GM21528 (cell line): ENCODE data around the gene H1-8.
"Not testable (repeated sequence)": the region's sequence is repeated elsewhere in the genome, so short reads cannot be mapped to it uniquely, and the experiment has no call there.

Source experiments
- ATAC-seq: cut with Tn5 transposase; IDR thresholded peaks from one replicate; pipeline ENCODE4 v1.9.1; 2021; ENCODE audit warnings: mild to moderate bottlenecking, moderate library complexity; ENCODE audit not compliant: unreplicated experiment, low FRiP score

H1-8 gene, protein sequence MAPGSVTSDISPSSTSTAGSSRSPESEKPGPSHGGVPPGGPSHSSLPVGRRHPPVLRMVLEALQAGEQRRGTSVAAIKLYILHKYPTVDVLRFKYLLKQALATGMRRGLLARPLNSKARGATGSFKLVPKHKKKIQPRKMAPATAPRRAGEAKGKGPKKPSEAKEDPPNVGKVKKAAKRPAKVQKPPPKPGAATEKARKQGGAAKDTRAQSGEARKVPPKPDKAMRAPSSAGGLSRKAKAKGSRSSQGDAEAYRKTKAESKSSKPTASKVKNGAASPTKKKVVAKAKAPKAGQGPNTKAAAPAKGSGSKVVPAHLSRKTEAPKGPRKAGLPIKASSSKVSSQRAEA

DNA sequence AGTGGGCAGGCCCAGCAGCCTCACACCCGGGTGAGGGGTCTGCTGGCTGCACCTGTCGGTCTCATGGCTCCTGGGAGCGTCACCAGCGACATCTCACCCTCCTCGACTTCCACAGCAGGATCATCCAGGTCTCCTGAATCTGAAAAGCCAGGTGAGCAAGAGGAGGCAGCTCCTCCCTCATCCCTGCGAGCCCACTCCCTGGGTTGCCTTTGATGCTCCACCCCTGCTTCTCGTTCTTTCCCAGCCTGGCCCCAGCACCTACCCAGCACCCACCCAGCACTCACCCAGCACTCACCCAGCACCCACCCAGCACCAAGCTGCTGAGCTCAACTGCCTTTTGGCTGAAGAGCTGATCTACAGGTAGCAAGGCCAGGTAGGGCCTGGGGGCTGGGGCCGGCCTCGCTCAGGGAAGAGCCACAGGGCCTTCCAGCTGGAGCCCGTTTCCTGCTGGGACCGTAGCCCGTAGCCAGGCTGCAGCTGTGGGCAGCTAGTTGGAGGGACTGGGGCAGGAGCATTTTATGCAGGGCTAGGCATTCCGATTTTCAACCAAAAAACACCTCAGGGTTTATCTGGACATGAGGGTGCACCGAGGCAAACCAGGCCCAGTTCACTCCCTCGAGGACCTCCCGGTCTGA is at the start of gene H1-8:
Gene H1-8 (plus strand): TSS at position 20 of the 635 bp plus-strand sequence. CDS start 44 bp downstream, at position 64.
- ATAC-seq: no peak

DNA sequence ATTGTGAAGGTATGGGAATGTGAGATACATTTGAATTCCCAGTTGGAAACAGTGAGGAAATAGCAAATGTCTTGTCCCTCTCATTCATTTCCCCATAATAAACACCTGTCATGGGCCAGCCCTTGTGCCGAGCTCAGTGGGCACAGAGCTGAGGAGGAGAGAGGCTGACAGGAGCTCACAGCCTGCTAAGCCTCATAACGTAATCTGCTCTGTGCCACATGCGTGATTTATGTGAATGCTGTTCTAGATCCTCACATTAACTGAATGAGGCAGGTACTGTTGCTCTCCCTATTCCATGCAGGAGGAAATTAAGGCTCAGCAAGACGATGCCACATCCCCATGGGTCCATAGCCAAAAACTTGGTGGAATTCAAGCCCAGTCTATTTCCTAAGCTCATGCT is 49.8 kb upstream of the H1-8 start:
- no peak for ATAC-seq

DNA sequence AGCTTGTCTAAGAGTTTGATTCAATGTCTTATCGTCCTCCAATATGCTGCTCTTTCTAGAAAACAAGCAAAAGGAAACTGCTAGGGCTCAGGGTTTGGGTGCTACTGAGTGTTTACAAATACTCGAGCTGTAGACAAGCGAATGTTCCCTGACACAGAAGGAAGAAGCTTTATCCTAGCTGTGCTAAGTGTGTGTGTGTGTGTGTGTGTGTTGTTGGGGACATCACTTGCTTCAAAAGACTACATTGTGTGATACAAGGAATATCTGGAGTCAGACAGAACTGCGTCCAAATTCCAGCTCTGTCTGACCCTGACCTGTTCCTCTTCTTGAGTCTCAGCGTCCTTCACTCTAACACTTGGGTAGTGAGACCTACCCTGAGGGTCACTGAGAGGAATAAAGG is 48.5 kb upstream of the H1-8 start:
- ATAC-seq: not testable (repeated sequence)

DNA sequence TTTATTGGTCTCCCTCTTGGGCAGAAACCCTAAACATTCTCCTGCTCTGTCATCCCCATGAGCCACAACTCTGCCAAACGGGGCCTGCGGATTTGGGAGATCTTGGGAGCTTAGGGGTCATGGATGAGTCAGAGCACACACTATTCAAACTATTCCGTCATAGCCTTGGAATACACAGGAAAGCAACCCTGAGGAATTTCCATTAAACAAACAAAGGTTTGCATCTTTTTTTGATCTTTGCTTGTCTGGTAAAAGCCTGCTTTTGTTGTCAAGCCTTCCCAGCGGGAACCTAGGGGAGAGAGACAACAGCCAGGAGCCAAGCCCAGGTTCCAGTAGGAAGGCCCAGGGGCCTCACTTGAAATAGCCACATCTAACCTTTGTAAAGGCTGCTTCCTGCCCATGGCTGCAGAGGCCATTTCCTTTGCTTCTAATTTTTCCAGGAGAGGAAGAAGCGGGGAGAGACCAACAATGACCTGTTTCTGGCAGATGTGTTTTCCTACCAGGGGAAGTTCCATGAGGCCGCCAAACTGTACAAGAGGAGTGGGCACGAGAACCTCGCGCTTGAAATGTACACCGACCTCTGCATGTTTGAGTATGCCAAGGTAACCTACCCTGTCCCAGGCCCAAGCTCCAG is 47.9 kb upstream of the H1-8 start:
- ATAC-seq: not testable (repeated sequence)

DNA sequence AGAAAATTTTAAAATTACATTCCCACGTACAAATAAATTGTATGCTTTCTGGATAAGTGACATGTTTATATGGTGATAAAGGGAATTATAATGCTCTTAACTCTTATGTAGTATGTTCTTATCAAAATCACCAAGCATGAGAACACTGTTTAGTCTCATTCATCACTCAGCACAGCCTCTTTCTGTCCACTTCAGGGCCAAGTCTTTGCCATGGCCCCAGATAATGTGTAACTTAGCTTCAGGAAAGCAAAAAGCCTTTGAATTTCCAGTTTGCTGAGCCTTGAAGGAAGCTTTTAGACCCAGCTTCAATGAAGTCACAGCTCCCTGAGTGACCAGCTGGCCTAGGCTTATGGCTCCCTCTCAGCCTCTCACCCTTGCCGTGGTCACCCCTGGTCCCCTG is 45.1 kb upstream of the H1-8 start:
- ATAC-seq: not testable (repeated sequence)

DNA sequence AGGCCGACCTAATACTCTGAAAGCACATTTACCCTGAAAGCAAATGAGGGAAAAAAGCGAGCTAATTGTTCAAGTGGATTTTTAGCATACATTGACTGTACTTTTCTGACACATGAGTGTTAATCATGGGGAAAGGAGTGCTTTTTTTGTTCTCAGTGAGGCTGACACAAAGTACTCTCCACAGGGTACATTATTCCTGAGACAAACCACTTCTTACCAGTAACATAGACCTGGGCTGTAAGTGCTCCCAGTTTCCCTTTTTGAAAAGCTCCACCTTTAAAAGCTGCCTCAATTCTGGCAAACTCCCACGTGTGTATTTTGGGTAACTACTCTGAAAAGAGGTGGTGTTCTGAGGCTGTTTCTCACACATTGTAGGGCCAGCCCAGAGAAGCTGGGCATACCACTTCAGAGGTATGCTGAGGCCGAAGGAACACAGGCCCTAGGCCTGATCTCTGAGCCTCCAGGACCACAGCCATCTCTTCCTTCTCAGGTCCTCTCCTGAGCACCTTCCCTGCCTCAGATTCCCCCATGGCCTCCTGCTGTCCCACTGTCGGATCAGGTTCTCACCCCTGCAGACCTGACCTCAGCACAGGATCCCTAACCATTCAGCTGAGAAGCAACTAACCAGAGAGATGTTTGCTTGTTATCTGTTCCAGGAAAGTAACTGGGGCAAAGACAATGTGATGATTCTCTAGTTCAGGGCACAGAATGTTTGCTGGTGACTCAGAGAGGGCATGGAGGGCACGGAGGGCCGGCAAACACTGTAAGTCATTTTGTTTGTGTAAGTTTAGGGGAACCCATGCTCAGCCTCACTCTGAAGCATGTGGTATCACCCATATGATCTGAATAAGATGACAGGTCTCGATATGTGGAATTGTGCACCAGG is 44.1 kb upstream of the H1-8 start:
- ATAC-seq: not testable (repeated sequence)

DNA sequence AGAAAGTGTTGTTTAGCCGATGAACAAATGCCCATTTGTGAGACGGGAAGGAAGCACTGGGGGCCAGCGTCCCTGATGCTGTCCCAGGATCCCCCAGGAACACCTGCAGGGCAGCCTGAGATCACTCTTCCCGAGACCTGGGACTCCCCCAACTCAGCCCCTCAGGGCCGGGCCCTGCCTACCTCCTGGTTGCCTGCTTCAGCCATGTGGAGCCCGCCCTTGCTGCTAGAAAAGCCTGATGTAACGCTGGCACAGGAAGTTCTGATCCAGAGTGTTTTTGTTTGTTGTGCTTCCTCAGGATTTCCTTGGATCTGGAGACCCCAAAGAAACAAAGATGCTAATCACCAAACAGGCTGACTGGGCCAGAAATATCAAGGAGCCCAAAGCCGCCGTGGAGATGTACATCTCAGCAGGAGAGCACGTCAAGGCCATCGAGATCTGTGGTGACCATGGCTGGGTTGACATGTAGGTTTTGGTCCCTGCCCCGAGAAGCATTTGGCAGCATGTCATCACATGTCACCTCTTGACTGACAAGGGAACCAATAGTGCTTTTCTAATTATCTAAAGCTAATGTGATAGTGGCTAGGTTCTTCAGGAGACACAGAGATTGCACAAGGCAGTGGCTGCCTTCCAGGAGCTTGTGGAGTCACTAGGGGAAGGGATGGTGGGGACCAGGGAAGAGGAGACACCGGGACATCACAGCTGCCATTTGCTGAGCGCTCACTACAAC is 43.2 kb upstream of the H1-8 start:
- ATAC-seq: not testable (repeated sequence)

DNA sequence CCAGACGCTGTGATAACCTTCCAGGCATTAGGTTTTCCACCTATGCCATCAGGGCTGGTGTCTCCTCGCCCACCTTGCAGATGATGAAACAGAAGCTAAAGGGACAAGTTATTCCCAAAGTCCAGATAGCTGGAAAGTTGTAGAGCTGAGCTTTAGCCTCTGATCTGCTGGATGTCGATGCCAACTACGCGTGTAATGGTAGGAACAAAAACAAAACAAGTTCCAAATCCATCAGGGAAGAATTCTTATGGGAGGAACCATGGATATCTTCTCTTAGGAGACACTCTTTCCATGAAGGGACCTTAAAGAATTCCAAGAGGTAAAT is 42.7 kb upstream of the H1-8 start:
- no peak for ATAC-seq

DNA sequence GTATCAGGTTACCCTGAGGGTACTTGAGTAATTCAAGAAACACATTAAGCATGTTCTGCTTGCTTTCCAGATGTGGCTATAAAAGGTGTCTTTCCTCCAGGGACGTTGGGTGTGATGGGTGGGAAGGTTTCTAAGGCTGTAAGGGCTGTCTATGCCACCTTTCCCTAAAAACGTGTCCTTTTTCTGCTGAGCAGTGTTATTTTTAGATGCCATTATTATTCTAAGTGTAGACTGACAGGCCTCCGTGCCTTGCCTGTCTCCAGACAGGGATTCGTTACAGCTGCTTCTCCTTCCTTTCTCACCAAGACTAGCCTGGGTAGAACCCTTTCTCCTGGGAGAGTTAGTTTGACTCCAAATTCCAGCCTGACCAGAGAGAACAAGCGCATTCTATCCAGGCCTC is 41.3 kb upstream of the H1-8 start:
- no peak for ATAC-seq

DNA sequence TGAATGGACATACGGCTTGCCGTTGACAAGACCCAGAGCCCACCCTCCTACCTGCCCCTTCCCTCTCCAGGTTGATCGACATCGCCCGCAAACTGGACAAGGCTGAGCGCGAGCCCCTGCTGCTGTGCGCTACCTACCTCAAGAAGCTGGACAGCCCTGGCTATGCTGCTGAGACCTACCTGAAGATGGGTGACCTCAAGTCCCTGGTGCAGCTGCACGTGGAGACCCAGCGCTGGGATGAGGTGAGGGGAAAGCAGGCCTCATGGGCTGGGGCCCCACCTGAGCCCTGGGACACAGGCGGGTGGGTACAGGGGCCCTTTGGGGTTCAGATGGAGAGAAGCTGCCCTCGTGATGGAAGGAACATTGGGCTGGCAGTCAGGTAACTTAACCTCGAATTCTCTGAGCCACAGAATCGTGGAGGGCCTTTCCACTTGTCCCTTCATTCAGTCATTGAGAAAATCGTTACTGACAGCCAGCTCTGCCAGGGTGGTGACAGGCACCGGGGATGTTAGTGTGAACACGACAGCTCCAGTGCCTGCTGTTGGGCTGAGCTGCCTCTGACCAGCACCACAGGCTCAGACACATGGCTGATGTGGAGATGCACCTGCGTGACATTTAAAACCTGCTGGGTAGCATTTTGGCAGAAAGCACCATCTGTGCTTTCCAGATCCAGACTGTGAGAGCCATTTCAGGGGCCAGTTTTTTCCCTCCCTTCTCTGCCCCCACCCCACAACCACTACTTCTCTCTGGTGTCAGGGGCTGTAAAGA is 40.1 kb upstream of the H1-8 start:
- ATAC-seq: no peak

DNA sequence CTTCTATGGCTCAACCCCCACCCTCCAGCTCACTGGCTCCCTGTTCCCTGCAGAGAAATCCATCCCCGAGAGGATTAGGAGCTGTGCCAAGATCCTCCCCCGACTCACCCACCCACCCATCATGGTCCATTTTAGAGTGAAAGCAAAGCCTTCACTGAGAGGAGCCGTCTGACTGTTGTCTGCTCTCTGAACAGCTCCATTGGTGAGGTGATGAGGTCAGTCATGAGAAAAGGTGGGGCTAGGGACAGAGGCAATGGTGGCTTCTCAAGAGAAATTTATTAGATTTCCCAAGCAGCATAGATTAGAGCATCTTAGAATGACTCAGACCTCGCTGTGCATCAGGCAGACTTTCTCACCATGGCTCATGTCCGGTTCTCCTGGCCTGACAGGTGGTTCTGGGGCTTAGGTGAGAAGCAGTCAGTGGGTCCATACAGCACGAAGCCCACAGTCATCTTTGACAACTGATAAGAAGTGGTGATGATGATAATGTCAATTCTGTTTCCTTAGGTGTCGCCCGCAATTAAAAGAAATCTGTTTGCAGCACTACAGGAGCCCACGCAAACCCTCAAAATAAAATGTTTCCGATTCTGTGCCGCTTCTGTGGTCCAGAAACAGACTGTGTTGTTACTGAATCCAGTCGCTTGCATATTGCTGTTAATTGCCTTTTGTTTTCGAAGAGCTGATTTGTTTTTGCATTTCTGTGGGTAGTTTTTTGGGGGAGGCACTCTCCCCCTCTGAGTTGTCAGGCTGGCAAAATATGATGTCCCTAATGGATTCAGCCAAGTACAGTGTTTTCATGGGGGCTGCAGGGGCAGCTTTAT is 39.3 kb upstream of the H1-8 start:
- no peak for ATAC-seq

DNA sequence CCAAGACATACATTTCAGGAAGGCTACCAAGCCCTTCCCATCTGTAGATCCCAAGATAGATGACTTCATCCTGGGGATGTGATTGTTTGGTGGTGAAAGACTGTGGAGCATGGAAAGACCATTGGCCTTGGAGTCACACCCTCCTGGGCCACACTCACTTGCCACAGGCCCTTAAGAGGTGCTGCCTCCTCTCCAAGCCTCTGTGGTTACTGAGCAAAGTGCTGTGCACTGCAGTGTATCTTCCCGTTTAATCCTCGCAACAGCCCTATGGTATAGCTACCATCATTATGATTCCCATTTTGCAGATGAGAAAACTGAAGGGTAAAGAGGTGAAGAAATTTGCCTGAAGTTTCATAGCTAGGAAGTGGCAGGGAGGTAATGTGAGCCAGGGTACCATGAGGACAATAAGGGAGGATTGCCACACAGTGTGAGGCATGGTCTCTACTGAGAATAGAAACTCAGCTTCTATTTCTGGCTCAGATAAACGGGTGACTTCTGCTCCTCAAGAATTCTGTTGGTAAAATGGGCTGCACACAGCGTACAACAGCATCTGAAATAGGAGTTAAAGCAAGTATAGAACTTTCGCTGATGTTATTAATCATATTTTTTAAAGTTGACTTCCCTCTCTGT is 38.4 kb upstream of the H1-8 start:
- no peak for ATAC-seq

DNA sequence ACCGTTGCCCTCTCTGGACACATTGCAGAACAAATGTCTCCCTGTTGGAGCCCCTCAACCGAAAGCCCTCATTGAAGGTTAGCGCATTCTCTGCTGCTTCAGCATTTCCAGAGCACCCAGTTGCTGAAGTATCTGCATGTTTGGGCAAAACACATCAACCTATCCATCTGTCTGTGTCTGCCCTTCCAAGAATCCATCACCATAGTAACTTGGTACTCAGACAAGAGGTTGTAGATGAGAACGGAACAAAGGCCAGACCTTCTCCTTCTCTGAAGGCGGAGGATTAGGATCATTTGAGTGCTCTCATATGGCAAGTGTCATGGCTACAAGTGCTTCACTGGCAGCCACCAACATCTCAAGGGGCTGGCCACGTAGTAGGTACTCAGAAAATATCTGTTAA is 37.6 kb upstream of the H1-8 start:
- no peak for ATAC-seq

DNA sequence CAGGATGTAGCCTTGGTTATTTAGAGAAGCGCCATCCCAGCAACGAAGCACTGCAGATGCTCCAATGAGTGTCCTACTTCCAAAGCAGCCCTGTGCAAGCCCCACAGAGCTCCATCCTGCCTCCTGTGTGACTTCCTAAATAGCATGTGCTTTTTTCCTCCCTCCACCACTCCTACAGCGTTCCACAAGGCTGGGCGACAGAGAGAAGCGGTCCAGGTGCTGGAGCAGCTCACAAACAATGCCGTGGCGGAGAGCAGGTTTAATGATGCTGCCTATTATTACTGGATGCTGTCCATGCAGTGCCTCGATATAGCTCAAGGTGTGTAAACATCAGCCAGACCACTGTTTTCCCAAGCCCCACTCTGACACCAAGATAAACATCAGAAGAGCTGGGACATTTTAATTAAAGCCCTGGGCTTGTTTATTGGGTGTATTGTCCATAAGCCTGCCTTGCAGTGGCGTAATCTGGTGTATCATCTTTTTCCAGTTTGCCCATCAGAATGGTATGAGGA is 36.7 kb upstream of the H1-8 start:
- no peak for ATAC-seq

DNA sequence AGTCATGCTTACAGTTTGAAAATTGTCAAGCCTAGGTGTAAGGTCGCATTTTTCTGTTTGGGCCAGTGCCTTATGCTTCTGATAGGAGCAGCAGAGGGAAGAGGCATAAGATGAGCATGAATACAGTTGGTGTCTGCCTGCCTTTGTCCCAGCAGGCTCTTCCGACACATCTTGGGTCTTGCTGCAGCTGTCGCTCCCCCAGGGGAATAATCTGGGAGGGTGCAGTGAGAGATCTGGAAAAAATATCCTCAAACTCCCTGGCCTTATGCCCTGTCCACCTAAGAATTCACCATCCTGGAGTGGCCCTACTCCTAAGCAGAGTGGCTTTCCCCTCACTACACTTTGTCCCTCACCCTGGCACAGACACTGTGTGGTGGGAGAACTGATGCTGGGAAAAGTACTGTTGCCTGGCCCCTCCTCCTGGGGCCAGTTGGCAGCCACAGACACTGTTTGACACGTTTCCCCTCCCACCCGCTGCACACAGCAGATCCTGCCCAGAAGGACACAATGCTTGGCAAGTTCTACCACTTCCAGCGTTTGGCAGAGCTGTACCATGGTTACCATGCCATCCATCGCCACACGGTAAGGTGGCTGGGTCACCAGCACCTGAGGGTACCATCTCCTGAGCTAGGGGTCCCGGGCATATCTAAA is 35.7 kb upstream of the H1-8 start:
- ATAC-seq: no peak

DNA sequence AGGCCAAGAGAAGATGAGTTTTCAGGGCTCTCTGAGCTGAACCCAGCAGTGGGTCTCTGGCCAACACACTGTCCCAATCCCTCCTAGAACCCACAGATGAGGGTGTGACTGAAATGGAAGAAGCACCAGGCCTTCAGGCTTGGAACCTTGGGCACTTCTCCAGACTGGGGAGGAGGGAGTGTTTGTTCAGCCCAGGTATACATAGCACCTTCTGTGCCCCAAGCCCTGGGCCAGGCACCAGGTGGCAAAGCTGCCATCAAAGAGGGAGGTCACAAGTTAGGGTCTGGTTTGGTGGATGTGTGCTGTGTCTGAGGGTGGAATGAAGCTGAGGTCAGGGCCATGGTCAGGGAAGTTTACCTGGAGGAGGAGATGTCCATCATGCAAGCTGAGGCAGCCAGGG is 30.4 kb upstream of the H1-8 start:
- ATAC-seq: no peak

DNA sequence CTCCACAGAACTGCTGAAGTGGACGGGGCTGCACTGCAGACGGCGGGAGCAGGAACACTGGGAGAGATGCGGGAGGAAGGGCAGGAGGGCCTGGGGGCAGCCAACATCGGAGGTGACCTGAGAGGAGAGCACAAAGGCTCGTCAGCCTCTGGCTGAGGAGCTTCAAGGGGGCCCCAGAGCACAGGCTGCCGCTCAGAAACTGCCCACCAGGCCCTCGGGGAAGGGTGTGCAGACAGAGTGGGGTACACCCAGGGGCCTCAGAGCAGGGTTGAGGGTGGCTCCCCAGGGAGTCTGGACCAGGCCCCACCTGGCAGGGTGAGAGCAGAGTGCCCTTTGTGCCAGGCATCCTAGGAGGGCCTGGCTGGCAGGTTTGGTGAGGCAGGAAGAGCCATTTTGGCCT is 29.3 kb upstream of the H1-8 start:
- no peak for ATAC-seq

DNA sequence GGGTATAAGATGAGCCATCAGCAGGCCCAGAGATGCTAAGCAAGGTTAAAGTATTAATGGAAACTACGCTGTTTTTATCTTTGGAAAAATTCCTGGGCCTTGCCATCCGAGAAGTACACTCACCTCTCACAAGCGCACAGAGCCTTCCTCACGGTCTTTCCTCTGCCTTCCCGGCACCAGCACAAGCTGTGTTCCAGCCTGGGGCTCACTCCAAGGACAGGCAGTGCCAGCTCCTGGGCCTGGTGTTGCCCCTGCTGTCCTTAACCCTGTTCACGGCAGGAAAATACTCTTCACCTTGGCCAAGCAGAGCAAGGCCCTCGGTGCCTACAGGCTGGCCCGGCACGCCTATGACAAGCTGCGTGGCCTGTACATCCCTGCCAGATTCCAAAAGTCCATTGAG is 28.9 kb upstream of the H1-8 start:
- no peak for ATAC-seq
